22Rv1 (cell line): Measurements from ENCODE around the gene NECTIN1.

ENCODE experiments used
- ZFX ChIP-seq: fragments of 450-650 bp; IDR thresholded peaks from 2 replicates; pipeline ENCODE4 v1.6.1; 2017; ENCODE audit warnings: antibody characterized with exemption, borderline replicate concordance
- TF ChIP-seq, protein P1 (sequence below): fragments of 450-650 bp; IDR thresholded peaks from 2 replicates; pipeline ENCODE4 v1.5.1; 2017; ENCODE audit warnings: mild to moderate bottlenecking

DNA sequence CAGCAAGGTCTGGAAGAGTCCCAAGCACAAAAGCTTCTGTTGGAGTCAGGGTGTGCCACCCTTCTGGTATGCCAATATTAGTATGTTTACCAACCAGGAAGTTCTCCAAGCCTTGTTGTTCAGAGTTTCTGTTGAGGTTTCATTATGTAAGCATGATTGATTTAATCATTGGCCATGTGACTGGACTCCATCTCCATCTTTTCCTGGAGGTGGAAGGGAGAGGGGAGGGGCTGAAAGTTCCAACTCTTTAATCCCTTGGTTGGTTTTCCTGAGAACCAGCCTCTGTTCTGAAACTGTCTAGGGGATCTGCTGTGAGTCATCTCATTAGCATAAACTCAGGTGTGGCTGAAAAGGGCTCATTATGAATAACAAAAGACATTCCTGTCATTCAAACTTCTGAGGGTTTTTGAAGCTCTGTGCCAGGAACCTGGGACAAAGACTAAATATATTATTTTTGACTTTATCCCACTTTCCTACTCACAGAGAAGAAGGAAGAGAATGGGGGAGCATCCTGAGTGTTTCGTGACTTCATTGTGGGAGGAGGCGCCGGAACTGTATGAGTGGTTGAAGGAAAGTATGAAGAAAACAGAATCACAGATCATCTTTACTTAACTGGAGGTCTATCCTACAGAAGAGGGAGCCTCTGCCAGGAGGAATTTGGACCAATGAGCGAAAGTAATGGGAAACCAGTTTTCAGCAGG is 138.2 kb downstream of the NECTIN1 start:
- TF ChIP-seq, protein P1, sequence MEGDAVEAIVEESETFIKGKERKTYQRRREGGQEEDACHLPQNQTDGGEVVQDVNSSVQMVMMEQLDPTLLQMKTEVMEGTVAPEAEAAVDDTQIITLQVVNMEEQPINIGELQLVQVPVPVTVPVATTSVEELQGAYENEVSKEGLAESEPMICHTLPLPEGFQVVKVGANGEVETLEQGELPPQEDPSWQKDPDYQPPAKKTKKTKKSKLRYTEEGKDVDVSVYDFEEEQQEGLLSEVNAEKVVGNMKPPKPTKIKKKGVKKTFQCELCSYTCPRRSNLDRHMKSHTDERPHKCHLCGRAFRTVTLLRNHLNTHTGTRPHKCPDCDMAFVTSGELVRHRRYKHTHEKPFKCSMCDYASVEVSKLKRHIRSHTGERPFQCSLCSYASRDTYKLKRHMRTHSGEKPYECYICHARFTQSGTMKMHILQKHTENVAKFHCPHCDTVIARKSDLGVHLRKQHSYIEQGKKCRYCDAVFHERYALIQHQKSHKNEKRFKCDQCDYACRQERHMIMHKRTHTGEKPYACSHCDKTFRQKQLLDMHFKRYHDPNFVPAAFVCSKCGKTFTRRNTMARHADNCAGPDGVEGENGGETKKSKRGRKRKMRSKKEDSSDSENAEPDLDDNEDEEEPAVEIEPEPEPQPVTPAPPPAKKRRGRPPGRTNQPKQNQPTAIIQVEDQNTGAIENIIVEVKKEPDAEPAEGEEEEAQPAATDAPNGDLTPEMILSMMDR: no peak
- TF ChIP-seq ZFX: no peak
